Measurements from ENCODE around the gene NDUFA7. TPM values are rescaled to one million over a fixed set of nuclear protein-coding genes. Genes with fewer than 3 reads are reported as not detected.

Gene NDUFA7
- total and polyA plus RNA-seq, 2 of the 13 experiments (the other 11 are each of a cell fraction or from before 2014, with no cell fraction given), result 64.5 to 71.5 TPM

- TF ChIP-seq NCOR1 (IDR thresholded peaks at IDR 0.05; ENCODE audit: borderline replicate concordance, low read length) (peak; percentile 36; the same call in 1 of the 2 replicates), ZNF501 (CRISPR knock-in tag; IDR thresholded peaks at IDR 0.05) (peak; percentile 96), MNT (IDR thresholded peaks at IDR 0.05) (peak; percentile 86), ZBTB33 (CRISPR knock-in tag; IDR thresholded peaks at IDR 0.05) (peak; percentile 44; the same call in 1 of the 2 replicates), MYPOP (CRISPR knock-in tag; IDR thresholded peaks at IDR 0.05) (peak; percentile 84), NFIC (IDR thresholded peaks at IDR 0.05; ENCODE audit: low read length) (no peak), ZNF772 (CRISPR knock-in tag; IDR thresholded peaks at IDR 0.05) (peak; percentile 97), FOXA1 (IDR thresholded peaks at IDR 0.05) (no peak), FOXA1 (CRISPR knock-in tag; IDR thresholded peaks at IDR 0.05) (peak; percentile 7), ZMAT3 (CRISPR knock-in tag; conservative IDR thresholded peaks at IDR 0.05) (peak; percentile 84), DDIT3 (CRISPR knock-in tag; IDR thresholded peaks at IDR 0.05) (no peak), ATF4 (CRISPR knock-in tag; IDR thresholded peaks at IDR 0.05) (peak in 1 of 2 experiments; percentile 38; a peak in 1 of 4 replicates), HMGA1 (CRISPR knock-in tag; conservative IDR thresholded peaks at IDR 0.05) (no peak), MXD3 (CRISPR knock-in tag; IDR thresholded peaks at IDR 0.05) (peak; percentile 99), ZKSCAN8 (CRISPR knock-in tag; IDR thresholded peaks at IDR 0.05; ENCODE audit: borderline replicate concordance) (no peak), ZNF589 (CRISPR knock-in tag; conservative IDR thresholded peaks at IDR 0.05) (peak; percentile 55; the same call in 1 of the 2 replicates), HNF4A (CRISPR knock-in tag; IDR thresholded peaks at IDR 0.05) (peak; percentile 8; the same call in 1 of the 2 replicates), ZSCAN30 (CRISPR knock-in tag; IDR thresholded peaks at IDR 0.05) (peak; percentile 92), ZNF235 (CRISPR knock-in tag; IDR thresholded peaks at IDR 0.05; ENCODE audit: borderline replicate concordance) (peak; percentile 98), CBX2 (IDR thresholded peaks at IDR 0.05; ENCODE audit: low read depth, low read length) (no peak), CBX2 (CRISPR knock-in tag; IDR thresholded peaks at IDR 0.05; ENCODE audit: low read depth) (0 out of 2 replicates have a peak, but pooled peaks have one; percentile 82)
Observed at GRCh38 chr19:8307965-8308866, 13.0 kb downstream of the NDUFA7 start, which contains the start of gene CD320 (continued).

All from HepG2 (cell line).